Endothelial cell of umbilical vein (primary cell): ENCODE results near the gene MKNK1. TPM values are rescaled to one million over a fixed set of nuclear protein-coding genes. Genes with fewer than 3 reads are reported as not detected.

Experiments used
- BruUV-seq: library from RNA; stranded (reverse); fragments of 400-500 nt; replicated peaks from 2 replicates; lab custom pipeline; 2021; lab: Mats Ljungman, UMichigan
- CTCF ChIA-PET: fragments of 300-600, 350-600 bp; sonication (Branson Sonifier 250); formaldehyde crosslinking; loops from one replicate; lab custom pipeline; 2021; ENCODE audit warnings: antibody characterized with exemption, inconsistent platforms; lab: Charles Lee
- POLR2A ChIA-PET: fragments of 300-600, 350-600 bp; sonication (Branson Sonifier 250); formaldehyde crosslinking; loops from one replicate; lab custom pipeline; 2021; ENCODE audit warnings: antibody characterized with exemption, inconsistent platforms; lab: Charles Lee
- DNase-seq: peaks from one replicate; pipeline ENCODE4 v3.0.0-alpha.2; 2011; ENCODE audit warnings: low read depth, low spot score
- FAIRE-seq: peaks from 2 replicates; lab custom pipeline; 2011; peaks lifted over from hg19 to GRCh38; lab: Jason Lieb, UNC
- H2AFZ ChIP-seq: 2 replicates; pipeline ENCODE4 v1.6.0; 2012; ENCODE audit warnings: low read depth, low read length, control low read depth, inconsistent platforms
- H3K27ac ChIP-seq: 2 replicates; pipeline ENCODE4 v1.5.1; 2011; ENCODE audit warnings: low read depth, mild to moderate bottlenecking, control low read depth, low read length, moderate library complexity; ENCODE audit not compliant: insufficient read depth
- H3K27me3 ChIP-seq, 2 experiments: 2 replicates each; pipeline versions ENCODE4 v1.6.0 to v1.6.1; 2011; ENCODE audit warnings: low read length in 2 of 2, mixed read lengths in 1 of 2; ENCODE audit not compliant: control insufficient read depth in 2 of 2, insufficient read depth in 2 of 2
- H3K36me3 ChIP-seq, 2 experiments: 2 replicates in 1 of 2; 3 replicates in 1 of 2; pipeline ENCODE4 v1.5.1; 2011; ENCODE audit warnings: low read length in 2 of 2, mild to moderate bottlenecking in 1 of 2, moderate library complexity in 1 of 2; ENCODE audit not compliant: control insufficient read depth in 2 of 2, insufficient read depth in 2 of 2; ENCODE audit errors: extremely low read depth in 1 of 2
- H3K4me1 ChIP-seq: 3 replicates; pipeline ENCODE4 v1.5.1; 2011; ENCODE audit warnings: mild to moderate bottlenecking, low read length; ENCODE audit not compliant: control insufficient read depth, insufficient read depth; ENCODE audit errors: extremely low read depth
- H3K4me2 ChIP-seq: 2 replicates; pipeline ENCODE4 v1.6.1; 2011; ENCODE audit warnings: low read length, control low read depth, mixed read lengths; ENCODE audit not compliant: insufficient read depth
- H3K4me3 ChIP-seq, 3 experiments: fragments of 200-600 bp in 1 of 3; sonication (generic), shearing (Covaris generic) in 1 of 3; replicated peaks in 1 of 3; 2 replicates each; pipeline ENCODE4 v1.5.1; 2011 to 2016; ENCODE audit warnings: control low read depth in 3 of 3, low read length in 3 of 3, mild to moderate bottlenecking in 2 of 3, inconsistent platforms in 1 of 3, low read depth in 1 of 3, moderate library complexity in 1 of 3; ENCODE audit not compliant: insufficient read depth in 1 of 3
- H3K79me2 ChIP-seq: 2 replicates; pipeline ENCODE4 v1.6.0; 2012; ENCODE audit warnings: low read length, inconsistent platforms; ENCODE audit not compliant: control insufficient read depth, insufficient read depth
- H3K9ac ChIP-seq: replicated peaks from 2 replicates; pipeline ENCODE3; 2011; ENCODE audit warnings: low read length, control low read depth; ENCODE audit not compliant: insufficient read depth; ENCODE audit errors: extremely low read depth
- H3K9me1 ChIP-seq: replicated peaks from 3 replicates; pipeline ENCODE4 v1.6.0; 2011; ENCODE audit warnings: mild to moderate bottlenecking, low read length; ENCODE audit not compliant: control insufficient read depth, insufficient read depth; ENCODE audit errors: extremely low read depth
- H3K9me3 ChIP-seq: replicated peaks from 2 replicates; pipeline ENCODE4 v1.5.1; 2012; ENCODE audit warnings: low read length, inconsistent platforms; ENCODE audit not compliant: control insufficient read depth, insufficient read depth
- H4K20me1 ChIP-seq: replicated peaks from 2 replicates; pipeline ENCODE3; 2011; ENCODE audit warnings: mild to moderate bottlenecking, low read length; ENCODE audit not compliant: control insufficient read depth, insufficient read depth; ENCODE audit errors: extremely low read depth
- EZH2 ChIP-seq: IDR thresholded peaks from 2 replicates; pipeline ENCODE4 v1.6.1; 2012; ENCODE audit warnings: borderline replicate concordance, low read depth, mild to moderate bottlenecking, moderate library complexity, low read length, inconsistent platforms; ENCODE audit not compliant: severe bottlenecking
- FOS ChIP-seq: IDR thresholded peaks from 2 replicates; pipeline ENCODE4 v1.6.1; 2011; ENCODE audit warnings: mild to moderate bottlenecking, low read length, moderate library complexity, borderline replicate concordance; ENCODE audit not compliant: insufficient read depth
- GATA2 ChIP-seq: IDR thresholded peaks from 2 replicates; pipeline ENCODE4 v1.7.0; 2011; ENCODE audit warnings: low read depth, mild to moderate bottlenecking, moderate library complexity, mixed read lengths, low read length; ENCODE audit not compliant: insufficient read length, insufficient read depth
- JUN ChIP-seq: IDR thresholded peaks from 2 replicates; pipeline ENCODE4 v1.6.1; 2011; ENCODE audit warnings: borderline replicate concordance, low read depth; ENCODE audit not compliant: insufficient read length, insufficient read depth
- MYC ChIP-seq: IDR thresholded peaks from one replicate; pipeline ENCODE4 v1.6.1; 2011; ENCODE audit warnings: mild to moderate bottlenecking, low read depth, low read length
- POLR2A ChIP-seq: IDR thresholded peaks from 2 replicates; pipeline ENCODE4 v1.6.1; 2012; ENCODE audit warnings: low read depth, mild to moderate bottlenecking, control low read depth, low read length
- POLR2AphosphoS5 ChIP-seq: IDR thresholded peaks from 2 replicates; pipeline ENCODE4 v1.6.1; 2012; ENCODE audit warnings: low read depth, mild to moderate bottlenecking, control low read depth, low read length, moderate library complexity; ENCODE audit not compliant: insufficient read depth
- dilution Hi-C: fragments of 300-500 bp; cut with MboI; formaldehyde crosslinking; loops from one replicate; pipeline ENCODE4 v1.15.0; 2019; ENCODE audit warnings: low sequenced_read_pairs; ENCODE audit not compliant: extremely low pct_ligation_motif_present
- intact Hi-C: fragments of 100-400 bp; cut with micrococcal nuclease; formaldehyde crosslinking; loops from one replicate; pipeline ENCODE4 v1.10.0; 2022
- polyA plus RNA-seq, 4 experiments: library from polyadenylated mRNA; depleted of rRNA in 3 of 4; stranded (reverse) in 3 of 4; unstranded in 1 of 4; fragments of >200 nt; gene quantifications; 2 replicates each; pipeline versions ENCODE4 v1.2.1 to v1.2.3, GENCODE V29; 2011 to 2012; ENCODE audit warnings: missing spikeins in 1 of 4
- total RNA-seq: library from RNA; stranded (reverse); gene quantifications from 2 replicates; pipeline ENCODE4 v1.2.3, GENCODE V29; 2021
- TF ChIP-seq, protein P1 (sequence below): IDR thresholded peaks from 2 replicates; pipeline ENCODE4 v1.6.1; 2011; ENCODE audit not compliant: insufficient read depth, insufficient read length
- TF ChIP-seq, protein P2 (sequence below), 2 donors: IDR thresholded peaks; 1 replicate in 1 of 2; 2 replicates in 1 of 2; pipeline ENCODE4 v1.5.1; 2011; ENCODE audit warnings: low read length in 2 of 2, mild to moderate bottlenecking in 2 of 2, moderate library complexity in 2 of 2, control low read depth in 1 of 2, inconsistent platforms in 1 of 2, low read depth in 1 of 2; ENCODE audit not compliant: insufficient read depth in 1 of 2; ENCODE audit errors: extremely low read depth in 1 of 2

MKNK1 gene
- total and polyA plus RNA-seq, 2 donors (not counting 3 experiments of a cell fraction or from before 2014, with no cell fraction given), result 32.9 to 42.6 TPM

- no peaks in the 10 kb centered on the region for H3K4me1 ChIP-seq
- no peaks in the 10 kb centered on the region for H4K20me1 ChIP-seq
- intact Hi-C loops, result no loop called here
- no peaks in the 10 kb centered on the region for H3K9me3 ChIP-seq
- no peak for FAIRE-seq
- H2AFZ ChIP-seq, result no peak overlapping the region
- CTCF ChIA-PET, result no interaction called here
- no peaks in the 10 kb centered on the region for H3K9me1 ChIP-seq
- no peak overlapping the region for H3K27ac ChIP-seq
- POLR2A ChIA-PET, result interaction anchor here (0.6 kb wide), 1 partner anchor 240 kb away, joined by 3 read pairs; no protein-coding TSS in a partner anchor
- no peak overlapping the region for H3K9ac ChIP-seq
- peaks cover 0 to 4% of the 10 kb centered on the region in 2 experiments for H3K36me3 ChIP-seq
- H3K4me2 ChIP-seq, result no peak overlapping the region
- dilution Hi-C loops, result no loop called here
- H3K79me2 ChIP-seq, result no peaks in the 10 kb centered on the region
- no TSS peak for BruUV-seq
- no peaks in the 10 kb centered on the region for H3K27me3 ChIP-seq
- H3K4me3 ChIP-seq, result no peak overlapping the region
- no peak for TF ChIP-seq FOS
- no peak for TF ChIP-seq MYC
- no peak for TF ChIP-seq GATA2
- no peak for TF ChIP-seq EZH2
- no peak for TF ChIP-seq POLR2A
- TF ChIP-seq POLR2AphosphoS5, result no peak
- no peak for TF ChIP-seq JUN
- TF ChIP-seq, protein P1, sequence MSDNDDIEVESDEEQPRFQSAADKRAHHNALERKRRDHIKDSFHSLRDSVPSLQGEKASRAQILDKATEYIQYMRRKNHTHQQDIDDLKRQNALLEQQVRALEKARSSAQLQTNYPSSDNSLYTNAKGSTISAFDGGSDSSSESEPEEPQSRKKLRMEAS, result no peak
- TF ChIP-seq, protein P2, sequence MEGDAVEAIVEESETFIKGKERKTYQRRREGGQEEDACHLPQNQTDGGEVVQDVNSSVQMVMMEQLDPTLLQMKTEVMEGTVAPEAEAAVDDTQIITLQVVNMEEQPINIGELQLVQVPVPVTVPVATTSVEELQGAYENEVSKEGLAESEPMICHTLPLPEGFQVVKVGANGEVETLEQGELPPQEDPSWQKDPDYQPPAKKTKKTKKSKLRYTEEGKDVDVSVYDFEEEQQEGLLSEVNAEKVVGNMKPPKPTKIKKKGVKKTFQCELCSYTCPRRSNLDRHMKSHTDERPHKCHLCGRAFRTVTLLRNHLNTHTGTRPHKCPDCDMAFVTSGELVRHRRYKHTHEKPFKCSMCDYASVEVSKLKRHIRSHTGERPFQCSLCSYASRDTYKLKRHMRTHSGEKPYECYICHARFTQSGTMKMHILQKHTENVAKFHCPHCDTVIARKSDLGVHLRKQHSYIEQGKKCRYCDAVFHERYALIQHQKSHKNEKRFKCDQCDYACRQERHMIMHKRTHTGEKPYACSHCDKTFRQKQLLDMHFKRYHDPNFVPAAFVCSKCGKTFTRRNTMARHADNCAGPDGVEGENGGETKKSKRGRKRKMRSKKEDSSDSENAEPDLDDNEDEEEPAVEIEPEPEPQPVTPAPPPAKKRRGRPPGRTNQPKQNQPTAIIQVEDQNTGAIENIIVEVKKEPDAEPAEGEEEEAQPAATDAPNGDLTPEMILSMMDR (IDR thresholded peaks at IDR 0.05; ENCODE audit: extremely low read depth in 1 of 2, insufficient read depth in 1 of 2, low read depth in 1 of 2, low read length in 2 of 2), result no peak
- no peak for DNase-seq
Measured at GRCh38 chr1:46596846-46597245, 7.2 kb downstream of the MKNK1 start.
